ENCODE measurements around the gene TMF1. TPM values are rescaled to one million over a fixed set of nuclear protein-coding genes. Genes with fewer than 3 reads are reported as not detected.

The TMF1 gene
- total and polyA plus RNA-seq, 10 of the 15 experiments (the other 5 are each of a cell fraction or from before 2014, with no cell fraction given) = 7.1 to 24.5 (median 18.6) TPM

- in situ Hi-C loops (cut with MboI) = no loop called here
- ATAC-seq = peak; percentile 26
- TF ChIP-seq MTA2 (IDR thresholded peaks at IDR 0.05; ENCODE audit: low read depth) = peak; percentile 99
- TF ChIP-seq BHLHE40 (IDR thresholded peaks at IDR 0.05; ENCODE audit: borderline replicate concordance in 1 of 2, low read depth in 2 of 2, low read length in 1 of 2) = peak; percentile 88 to 92
- TF ChIP-seq IKZF1 (conservative IDR thresholded peaks at IDR 0.05) = peak; percentile 93
- TF ChIP-seq GATAD2B (conservative IDR thresholded peaks at IDR 0.05; ENCODE audit: low read depth) = 0 out of 2 replicates have a peak, but pooled peaks have one; percentile 44
- TF ChIP-seq DPF2 (IDR thresholded peaks at IDR 0.05) = peak; percentile 87; the same call in 1 of the 2 replicates
- no peak for TF ChIP-seq BCLAF1 (IDR thresholded peaks at IDR 0.05)
- TF ChIP-seq ZNF217 (IDR thresholded peaks at IDR 0.05) = peak; percentile 71; the same call in 1 of the 2 replicates
- no peak for TF ChIP-seq LARP7 (IDR thresholded peaks at IDR 0.05)
- peak in 1 of 2 experiments; percentile 50; a peak in 1 of 4 replicates for TF ChIP-seq EP300 (IDR thresholded peaks at IDR 0.05; ENCODE audit: borderline replicate concordance in 1 of 2, control insufficient read depth in 1 of 2, low read depth in 2 of 2, low read length in 2 of 2)
- TF ChIP-seq CEBPB (IDR thresholded peaks at IDR 0.05; ENCODE audit: borderline replicate concordance in 1 of 2, low read depth in 2 of 2, low read length in 2 of 2) = no peak
- no peak for TF ChIP-seq ZNF622 (IDR thresholded peaks at IDR 0.05)
- peak; percentile 85 for TF ChIP-seq RELB (IDR thresholded peaks at IDR 0.05; ENCODE audit: low read depth)
- peak; percentile 41; the same call in 1 of the 2 replicates for TF ChIP-seq NBN (IDR thresholded peaks at IDR 0.05)
- TF ChIP-seq E2F8 (IDR thresholded peaks at IDR 0.05; ENCODE audit: low read depth, partially characterized antibody) = peak; percentile 18
- peak; percentile 93 to 95 for TF ChIP-seq IKZF2 (IDR thresholded peaks at IDR 0.05)
- peak; percentile 51; the same call in 1 of the 2 replicates for TF ChIP-seq RAD51 (IDR thresholded peaks at IDR 0.05)
Observed at GRCh38 chr3:69008980-69009379, 43.2 kb downstream of the TMF1 start.

More at GRCh38 chr3:69008980-69009379, 43.2 kb downstream of the TMF1 start:
- DNase-seq (ENCODE audit: low read depth, low spot score) (no peak), FAIRE-seq (no peak)
- Histone ChIP-seq H2AFZ (ENCODE audit: control insufficient read depth, low read depth, low read length) (no peak overlapping the region), H4K20me1 (ENCODE audit: control insufficient read depth, insufficient read depth) (no peaks in the 10 kb centered on the region), H3K4me3 (no peak overlapping the region), H3K4me1 (ENCODE audit: control insufficient read depth, insufficient read depth, low read length) (peaks cover 3% of the 10 kb centered on the region; the same call in 1 of the 2 replicates), H3K36me3 (ENCODE audit: control insufficient read depth in 2 of 2, insufficient read depth in 2 of 2, low read length in 1 of 2) (no peaks in the 10 kb centered on the region; a peak in 2 of 4 replicates), H3K9me3 (replicated peaks; ENCODE audit: control insufficient read depth, insufficient read depth, low read length) (no peaks in the 10 kb centered on the region), H3K27me3 (replicated peaks in 1 of 2; ENCODE audit: control insufficient read depth in 2 of 2, insufficient read depth in 2 of 2, low read length in 1 of 2) (no peaks in the 10 kb centered on the region), H3K79me2 (ENCODE audit: control insufficient read depth, insufficient read depth, low read length) (no peaks in the 10 kb centered on the region), H3K4me2 (ENCODE audit: control insufficient read depth, insufficient read depth) (no peak overlapping the region), H3K27ac (ENCODE audit: control insufficient read depth, insufficient read depth) (no peak overlapping the region), H3K9ac (ENCODE audit: control insufficient read depth, insufficient read depth, low read length) (no peak overlapping the region)
- RAD21 ChIA-PET (ENCODE audit: unreplicated experiment) = interaction anchor here (1.3 kb wide), 1 partner anchor 10 kb away, joined by 4 read pairs; no protein-coding TSS in a partner anchor
- BruUV-seq (replicated peaks) = no TSS peak
- CTCF ChIA-PET = interaction anchor here (1.2 kb wide), 1 partner anchor 9 kb away, joined by 8 read pairs; no protein-coding TSS in a partner anchor
- intact Hi-C loops (cut with micrococcal nuclease; ENCODE audit: unreplicated experiment) = no loop called here
- WGBS (ENCODE audit: insufficient coverage, insufficient replicate concordance, low lambda C conversion rate, missing lambda C conversion rate) = 100% methylated on average over 2 of the region's 2 CpGs
- POLR2A ChIA-PET = interaction anchor here (0.7 to 1.1 kb wide), 2 partner anchors 9 to 23 kb away, joined by 3 to 6 read pairs; no protein-coding TSS in a partner anchor
- SMC1A ChIA-PET (ENCODE audit: uncharacterized antibody, unreplicated experiment) = interaction anchor here (0.9 to 1.9 kb wide), 4 partner anchors 12 to 75 kb away, joined by 3 to 6 read pairs (median 5); partner anchors contain the start of gene ARL6IP5

Measured in GM12878 (cell line).